Type B pancreatic cell (in vitro differentiated cells): ENCODE measurements around the gene BBX. TPM values are rescaled to one million over a fixed set of nuclear protein-coding genes. Genes with fewer than 3 reads are reported as not detected.

ENCODE experiments used
- DNase-seq: peaks from one replicate; pipeline ENCODE4 v3.0.0; 2021; ENCODE audit warnings: mixed read lengths; ENCODE audit not compliant: unreplicated experiment; ENCODE audit errors: extremely low spot score
- H3K27ac Mint-ChIP-seq: 2 replicates; pipeline ENCODE4 v1.8.0; 2021; ENCODE audit warnings: mild to moderate bottlenecking, mixed read lengths
- H3K27me3 Mint-ChIP-seq: 2 replicates; pipeline ENCODE4 v1.8.0; 2021; ENCODE audit warnings: mixed read lengths
- H3K36me3 Mint-ChIP-seq: 2 replicates; pipeline ENCODE4 v1.8.0; 2021; ENCODE audit warnings: mixed read lengths
- H3K4me1 Mint-ChIP-seq: one replicate; pipeline ENCODE4 v1.8.0; 2021; ENCODE audit warnings: mixed read lengths; ENCODE audit not compliant: unreplicated experiment
- H3K4me3 Mint-ChIP-seq: 2 replicates; pipeline ENCODE4 v1.8.0; 2021; ENCODE audit warnings: mild to moderate bottlenecking, mixed read lengths
- H3K9me3 Mint-ChIP-seq: 2 replicates; pipeline ENCODE4 v1.8.0; 2021; ENCODE audit warnings: mixed read lengths
- CTCF ChIP-seq: fragments of 200-600 bp; sonication (generic); conservative IDR thresholded peaks from 2 replicates; pipeline ENCODE4 v1.5.0; 2021; ENCODE audit warnings: antibody characterized with exemption, mild to moderate bottlenecking
- total RNA-seq: library from RNA; stranded (reverse); gene quantifications from 2 replicates; pipeline ENCODE4 v1.2.1, GENCODE V29; 2021; ENCODE audit warnings: low replicate concordance

Gene BBX
- total RNA-seq, 1 donor from 2014 or later, result 52.8 TPM

GRCh38 chr3:107643038-107643883 lies 120.5 kb downstream of the BBX start:
- no peak overlapping the region for H3K27ac Mint-ChIP-seq
- no peaks in the 10 kb centered on the region for H3K27me3 Mint-ChIP-seq

GRCh38 chr3:107644631-107645030 lies 121.9 kb downstream of the BBX start:
- H3K4me1 Mint-ChIP-seq, result peaks cover 19% of the 10 kb centered on the region
- DNase-seq, result no peak
- peaks cover 15% of the 10 kb centered on the region for H3K36me3 Mint-ChIP-seq
- H3K27me3 Mint-ChIP-seq, result no peaks in the 10 kb centered on the region
- no peak overlapping the region for H3K4me3 Mint-ChIP-seq
- H3K27ac Mint-ChIP-seq, result no peak overlapping the region
- H3K9me3 Mint-ChIP-seq, result peaks cover 4% of the 10 kb centered on the region
- TF ChIP-seq CTCF, result no peak

More at GRCh38 chr3:107643038-107643883, 120.5 kb downstream of the BBX start:
- TF ChIP-seq CTCF, result peak; percentile 30
- no peak for DNase-seq
- Mint-ChIP-seq H3K9me3 (no peaks in the 10 kb centered on the region), H3K4me3 (no peak overlapping the region), H3K36me3 (peaks cover 4% of the 10 kb centered on the region), H3K4me1 (peaks cover 19% of the 10 kb centered on the region)

GRCh38 chr3:107650788-107651187 lies 128.0 kb downstream of the BBX start:
- no peak overlapping the region for H3K27ac Mint-ChIP-seq
- peaks cover 3% of the 10 kb centered on the region for H3K4me1 Mint-ChIP-seq
- H3K9me3 Mint-ChIP-seq, result peaks cover 4% of the 10 kb centered on the region
- H3K27me3 Mint-ChIP-seq, result no peaks in the 10 kb centered on the region
- no peak for TF ChIP-seq CTCF
- no peak overlapping the region for H3K4me3 Mint-ChIP-seq
- peaks cover 21% of the 10 kb centered on the region for H3K36me3 Mint-ChIP-seq
- no peak for DNase-seq

- DNase-seq, result no peak
- no peak overlapping the region for H3K4me3 Mint-ChIP-seq
- peaks cover 21% of the 10 kb centered on the region for H3K36me3 Mint-ChIP-seq
- peaks cover 3% of the 10 kb centered on the region for H3K4me1 Mint-ChIP-seq
- peaks cover 4% of the 10 kb centered on the region for H3K9me3 Mint-ChIP-seq
- H3K27ac Mint-ChIP-seq, result no peak overlapping the region
- no peak for TF ChIP-seq CTCF
- H3K27me3 Mint-ChIP-seq, result no peaks in the 10 kb centered on the region
Observed at GRCh38 chr3:107651782-107652181, 129.0 kb downstream of the BBX start.

- H3K27me3 Mint-ChIP-seq, result no peaks in the 10 kb centered on the region
- no peak for TF ChIP-seq CTCF
- H3K9me3 Mint-ChIP-seq, result no peaks in the 10 kb centered on the region
- peaks cover 3% of the 10 kb centered on the region for H3K4me1 Mint-ChIP-seq
- no peak for DNase-seq
- peaks cover 10% of the 10 kb centered on the region for H3K36me3 Mint-ChIP-seq
- no peak overlapping the region for H3K27ac Mint-ChIP-seq
- H3K4me3 Mint-ChIP-seq, result no peak overlapping the region
Observed at GRCh38 chr3:107654218-107654617, 131.5 kb downstream of the BBX start.
